ENCODE data around the gene OR14C36. TPM values are rescaled to one million over a fixed set of nuclear protein-coding genes. Genes with fewer than 3 reads are reported as not detected.

The OR14C36 gene
- polyA plus RNA-seq, 1 experiment, result not detected

- ChIA-PET CTCF (no interaction called here), POLR2A (no interaction called here)
- no peak for TF ChIP-seq CTCF (IDR thresholded peaks at IDR 0.05; ENCODE audit: insufficient read depth, low read depth, low read length)
- H3K27me3 ChIP-seq (ENCODE audit: control insufficient read depth, insufficient read depth, low read length), result no peaks in the 10 kb centered on the region
- H3K36me3 ChIP-seq (ENCODE audit: control insufficient read depth, insufficient read depth, low read length), result no peaks in the 10 kb centered on the region
- H3K4me3 ChIP-seq (ENCODE audit: low read depth, low read length), result no peak overlapping the region
- no peak for DNase-seq (ENCODE audit: low read depth)
These were observed 39.9 kb downstream of the OR14C36 start for GRCh38 chr1:248388426-248388825.

GRCh38 chr1:248393050-248393449 is 44.5 kb downstream of the OR14C36 start:
- no peaks in the 10 kb centered on the region for H3K27me3 ChIP-seq (ENCODE audit: control insufficient read depth, insufficient read depth, low read length)
- H3K4me3 ChIP-seq (ENCODE audit: low read depth, low read length), result no peak overlapping the region
- no peak for TF ChIP-seq CTCF (IDR thresholded peaks at IDR 0.05; ENCODE audit: insufficient read depth, low read depth, low read length)
- ChIA-PET POLR2A (no interaction called here), CTCF (no interaction called here)
- DNase-seq (ENCODE audit: low read depth), result no peak
- no peaks in the 10 kb centered on the region for H3K36me3 ChIP-seq (ENCODE audit: control insufficient read depth, insufficient read depth, low read length)

Other genes starting within 250 kb of the OR14C36 start
- gene OR2M5, start 203.6 kb upstream of the OR14C36 start, polyA plus RNA-seq (2011; rRNA removed), result not detected in 2 replicates
- gene OR2M2, start 174.0 kb upstream of the OR14C36 start, polyA plus RNA-seq (2011; rRNA removed), result not detected in 2 replicates
- gene OR2M3, start 151.5 kb upstream of the OR14C36 start, polyA plus RNA-seq (2011; rRNA removed), result not detected in 2 replicates
- gene OR2M4, start 117.4 kb upstream of the OR14C36 start, polyA plus RNA-seq (2011; rRNA removed), result not detected in 2 replicates
- not detected in 2 replicates for gene OR2T33, start 70.8 kb upstream of the OR14C36 start, polyA plus RNA-seq (2011; rRNA removed)
- not detected in 2 replicates for gene OR2T12, start 45.4 kb upstream of the OR14C36 start, polyA plus RNA-seq (2011; rRNA removed)
- gene OR2M7, start 24.2 kb upstream of the OR14C36 start, polyA plus RNA-seq (2011; rRNA removed), result not detected in 2 replicates
- gene OR2T4, start 12.9 kb downstream of the OR14C36 start, polyA plus RNA-seq (2011; rRNA removed), result not detected in 2 replicates
- not detected in 2 replicates for gene OR2T6, start 27.0 kb downstream of the OR14C36 start, polyA plus RNA-seq (2011; rRNA removed)
- gene OR2T1, start 54.3 kb downstream of the OR14C36 start, polyA plus RNA-seq (2011; rRNA removed), result not detected in 2 replicates
- gene OR2T2, start 96.9 kb downstream of the OR14C36 start, polyA plus RNA-seq (2011; rRNA removed), result not detected in 2 replicates
- gene OR2T3, start 124.6 kb downstream of the OR14C36 start, polyA plus RNA-seq (2011; rRNA removed), result not detected in 2 replicates
- not detected in 2 replicates for gene OR2T5, start 139.8 kb downstream of the OR14C36 start, polyA plus RNA-seq (2011; rRNA removed)
- not detected in 2 replicates for gene OR2G6, start 159.3 kb downstream of the OR14C36 start, polyA plus RNA-seq (2011; rRNA removed)
- not detected in 2 replicates for gene OR2T29, start 214.0 kb downstream of the OR14C36 start, polyA plus RNA-seq (2011; rRNA removed)
- gene OR2T34, start 226.0 kb downstream of the OR14C36 start, polyA plus RNA-seq (2011; rRNA removed), result not detected in 2 replicates
- not detected in 2 replicates for gene OR2T10, start 248.9 kb downstream of the OR14C36 start, polyA plus RNA-seq (2011; rRNA removed)